Amygdala (tissue), 56 donors: ENCODE measurements around the gene ANK3.
A peak's percentile ranks its signal among the peaks of the same experiment; 100 is the strongest.

Experiments
- DNase-seq, 56 donors: peaks; one replicate each; lab custom pipeline; 2025; lab: John Stamatoyannopoulos, UW

Gene ANK3

GRCh38 chr10:60155099-60155877 lies 234.4 kb downstream of the ANK3 start:
- DNase-seq: no peak

DNA sequence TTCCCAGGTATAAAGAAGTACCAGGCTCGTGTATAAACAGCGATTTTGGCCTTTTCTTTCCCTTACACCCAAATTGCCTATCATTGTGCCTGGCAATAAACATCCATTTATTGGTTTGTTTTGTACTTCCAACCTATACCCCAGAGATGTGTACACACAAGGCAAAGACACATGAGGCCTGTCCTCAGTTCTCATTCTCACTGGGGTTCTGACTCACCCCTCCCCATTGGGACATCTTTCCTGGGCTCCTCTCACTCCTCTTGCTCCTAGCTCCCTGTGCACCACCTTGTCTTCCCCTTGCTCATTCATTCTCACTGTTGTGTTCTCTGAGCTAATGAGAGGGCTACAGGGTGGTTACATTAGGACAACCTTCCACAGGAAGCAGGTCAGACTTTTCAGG lies 240.7 kb downstream of the ANK3 start:
- no peak for DNase-seq

GRCh38 chr10:60148266-60148840 lies 241.3 kb downstream of the ANK3 start:
- DNase-seq: no peak

DNA sequence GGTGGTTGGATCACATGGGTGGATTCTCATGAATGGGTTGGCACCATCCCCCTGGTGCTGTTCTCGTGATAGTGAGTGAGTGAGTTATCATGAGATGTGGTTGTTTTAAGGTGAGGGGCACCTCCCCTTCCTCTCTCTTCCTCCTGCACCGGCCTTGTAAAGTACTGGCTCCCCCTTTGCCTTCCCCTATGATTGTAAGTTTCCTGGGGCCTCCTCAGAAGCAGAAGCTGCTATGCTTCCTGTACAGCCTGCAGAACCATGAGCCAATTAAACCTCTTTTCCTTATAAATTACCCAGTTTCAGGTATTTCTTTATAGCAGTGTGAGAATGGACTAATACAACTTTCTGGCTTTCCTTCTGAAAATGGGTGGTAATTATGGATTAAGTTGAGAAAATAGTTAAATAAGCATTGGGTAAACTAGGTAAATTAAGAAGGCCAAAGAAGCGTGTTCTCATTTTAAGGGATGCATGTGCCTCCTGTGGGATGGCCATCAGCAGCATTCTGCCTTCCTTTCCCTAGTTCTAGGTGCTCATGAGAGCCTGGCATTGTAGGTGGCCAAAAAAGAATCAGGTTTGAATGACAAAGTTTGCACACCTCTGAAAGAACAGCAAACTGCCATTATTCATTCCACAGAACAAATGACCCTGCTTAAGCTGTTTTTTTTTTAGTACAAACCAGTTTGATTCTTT lies 242.0 kb downstream of the ANK3 start:
- DNase-seq: no peak

- peak in 1 of 56 donors; percentile 2 for DNase-seq
Observed at GRCh38 chr10:60147025-60147424, 242.7 kb downstream of the ANK3 start.

- DNase-seq: no peak
Observed at GRCh38 chr10:60144099-60144498, 245.6 kb downstream of the ANK3 start.

GRCh38 chr10:60142736-60143135 lies 246.9 kb downstream of the ANK3 start:
- no peak for DNase-seq

DNA sequence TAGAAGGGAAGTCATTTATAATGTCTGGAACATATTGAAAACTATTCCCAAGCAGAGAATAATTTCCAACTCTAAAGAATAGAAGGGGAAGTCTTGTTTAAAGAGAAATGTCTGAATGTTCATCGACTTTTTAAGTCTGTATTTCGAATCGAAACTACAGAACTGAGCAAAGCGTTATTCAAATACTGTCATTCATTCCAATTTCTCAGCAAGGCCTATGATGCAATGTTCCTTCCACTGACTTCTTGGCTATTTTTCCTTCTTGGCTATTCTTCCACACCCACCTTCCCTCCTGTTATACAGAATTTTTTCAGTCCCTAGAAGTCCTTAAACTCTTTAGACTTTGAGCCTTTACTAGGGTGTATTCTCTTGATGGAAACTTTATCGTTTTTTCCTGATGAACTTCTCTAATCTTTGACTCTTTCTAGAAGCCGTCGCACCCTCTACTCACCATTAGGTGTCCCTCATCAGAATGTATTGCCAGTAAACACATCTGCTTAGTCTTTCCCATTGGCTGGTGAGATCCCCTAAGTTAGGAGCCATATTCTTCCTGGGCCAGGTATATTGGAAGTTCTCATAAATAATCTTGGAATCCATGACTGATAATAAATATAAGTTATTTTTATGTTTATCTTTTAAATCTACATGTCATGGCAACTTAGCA lies 247.6 kb downstream of the ANK3 start:
- no peak for DNase-seq

- no peak for DNase-seq
Observed at GRCh38 chr10:60140651-60141632, 248.7 kb downstream of the ANK3 start.

- DNase-seq: no peak
Observed at GRCh38 chr10:60139798-60140566, 249.7 kb downstream of the ANK3 start.

GRCh38 chr10:60139290-60139689 lies 250.4 kb downstream of the ANK3 start:
- no peak for DNase-seq

- DNase-seq: no peak
Observed at GRCh38 chr10:60138842-60139241, 250.8 kb downstream of the ANK3 start.

GRCh38 chr10:60138026-60138425 lies 251.6 kb downstream of the ANK3 start:
- DNase-seq: no peak

GRCh38 chr10:60137292-60137992 lies 252.2 kb downstream of the ANK3 start:
- DNase-seq: no peak

- no peak for DNase-seq
Observed at GRCh38 chr10:60135020-60135419, 254.7 kb downstream of the ANK3 start.

DNA sequence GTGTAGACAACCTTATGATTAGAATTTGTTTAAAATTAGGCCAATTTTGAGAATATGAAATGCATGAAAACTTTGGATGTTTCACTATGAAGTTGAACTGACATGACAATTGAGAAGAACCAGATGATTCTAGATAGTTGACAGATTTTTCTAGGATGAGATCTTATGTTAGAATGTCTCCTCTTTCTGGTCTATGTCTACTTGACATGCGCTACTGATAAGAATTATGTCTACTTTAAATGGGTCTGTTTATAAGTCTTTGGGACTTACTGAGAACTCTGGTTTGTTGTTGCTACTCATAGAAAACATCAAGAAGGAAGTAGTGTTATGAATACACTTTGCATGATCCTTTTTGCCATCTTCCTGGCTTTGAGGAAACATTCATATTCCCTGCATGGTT lies 255.1 kb downstream of the ANK3 start:
- DNase-seq: no peak

GRCh38 chr10:60130130-60130579 lies 259.5 kb downstream of the ANK3 start:
- DNase-seq: no peak

- DNase-seq: no peak
Observed at GRCh38 chr10:60125895-60126294, 263.8 kb downstream of the ANK3 start.

DNA sequence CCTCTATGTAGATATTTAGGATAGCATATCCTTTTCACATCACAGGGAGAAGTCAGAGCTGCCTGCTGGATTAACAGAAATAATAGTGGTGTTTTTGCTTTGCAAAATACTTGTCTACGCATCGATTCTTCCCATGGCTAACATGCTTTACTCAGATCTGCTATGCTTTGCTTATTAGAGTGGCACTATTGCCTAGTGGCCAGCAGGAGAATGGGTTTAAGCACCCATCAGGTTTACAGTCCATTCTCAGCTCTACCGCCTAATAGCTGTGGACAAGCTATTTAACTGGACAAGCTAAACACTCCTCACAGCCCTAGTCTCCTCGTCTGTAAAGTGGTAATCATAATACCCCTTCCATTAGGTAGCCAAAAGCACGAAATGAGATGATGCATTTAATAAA lies 265.1 kb downstream of the ANK3 start:
- no peak for DNase-seq
